IPS DF 6.9 (cell line): ENCODE data around the gene IAPP.
"Not testable (repeated sequence)": the region's sequence is repeated elsewhere in the genome, so short reads cannot be mapped to it uniquely, and the experiment has no call there.

ENCODE experiments used
- DNase-seq: peaks from one replicate; pipeline ENCODE4 v3.0.0-alpha.2; 2013; ENCODE audit warnings: low read depth, low spot score
- H3K27ac ChIP-seq: one replicate; pipeline ENCODE4 v1.5.1; 2013; ENCODE audit warnings: low read length, control low read depth
- H3K27me3 ChIP-seq: 2 replicates; pipeline ENCODE4 v1.6.1; 2013; ENCODE audit warnings: mild to moderate bottlenecking, low read length; ENCODE audit not compliant: control insufficient read depth, insufficient read depth
- H3K36me3 ChIP-seq: 2 replicates; pipeline ENCODE4 v1.6.1; 2013; ENCODE audit warnings: low read length; ENCODE audit not compliant: control insufficient read depth, insufficient read depth
- H3K4me1 ChIP-seq: 2 replicates; pipeline ENCODE4 v1.6.1; 2013; ENCODE audit warnings: low read length; ENCODE audit not compliant: control insufficient read depth, insufficient read depth
- H3K4me3 ChIP-seq: 2 replicates; pipeline ENCODE4 v1.5.1; 2013; ENCODE audit warnings: mild to moderate bottlenecking, low read length
- H3K9me3 ChIP-seq: 2 replicates; pipeline ENCODE4 v1.6.1; 2013; ENCODE audit warnings: low read length, inconsistent platforms; ENCODE audit not compliant: control insufficient read depth, insufficient read depth
- WGBS: extraction: QIAGEN DNeasy Blood & Tissue Kit; methylation state at CpG from one replicate; pipeline ENCODE4 v1.1.7; 2013; ENCODE audit warnings: mixed read lengths, missing lambda C conversion rate; ENCODE audit not compliant: insufficient read length, insufficient coverage; 5-methylcytosine and 5-hydroxymethylcytosine counted together

The IAPP gene

GRCh38 chr12:21340403-21340802 lies 32.3 kb upstream of the IAPP start:
- WGBS, result no CpG with 5 or more reads among the region's 6 CpGs
- Histone ChIP-seq H3K27ac (no peak overlapping the region), H3K27me3 (no peaks in the 10 kb centered on the region), H3K36me3 (no peaks in the 10 kb centered on the region), H3K4me1 (no peaks in the 10 kb centered on the region), H3K4me3 (no peak overlapping the region), H3K9me3 (no peaks in the 10 kb centered on the region)
- no peak for DNase-seq

DNA sequence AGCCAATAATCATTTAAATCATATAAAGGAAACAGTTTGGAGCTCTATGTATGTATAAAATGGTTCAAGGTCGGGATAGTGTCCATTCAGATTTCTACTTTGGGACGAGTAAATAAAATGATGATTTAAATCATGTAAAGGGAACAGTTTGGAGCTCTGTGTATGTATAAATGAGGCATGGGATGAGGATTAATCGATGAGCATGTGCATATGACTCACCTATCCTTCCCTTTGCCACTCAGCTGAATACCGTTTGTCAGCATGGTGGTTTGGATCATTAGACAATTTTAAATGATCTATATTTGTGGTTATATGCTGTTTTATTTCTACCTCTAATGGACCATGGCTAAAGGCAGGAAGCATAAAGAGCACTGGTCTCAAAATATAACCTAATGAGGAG lies 30.9 kb upstream of the IAPP start:
- H3K27ac ChIP-seq, result no peak overlapping the region
- no peaks in the 10 kb centered on the region for H3K9me3 ChIP-seq
- H3K4me3 ChIP-seq, result no peak overlapping the region
- H3K27me3 ChIP-seq, result no peaks in the 10 kb centered on the region
- no CpG with 5 or more reads among the region's 4 CpGs for WGBS
- no peaks in the 10 kb centered on the region for H3K36me3 ChIP-seq
- no peak for DNase-seq
- H3K4me1 ChIP-seq, result no peaks in the 10 kb centered on the region

- Histone ChIP-seq H3K4me3 (no peak overlapping the region), H3K9me3 (no peaks in the 10 kb centered on the region), H3K4me1 (no peaks in the 10 kb centered on the region), H3K36me3 (no peaks in the 10 kb centered on the region), H3K27me3 (no peaks in the 10 kb centered on the region), H3K27ac (no peak overlapping the region)
- no peak for DNase-seq
These were observed 29.1 kb upstream of the IAPP start for GRCh38 chr12:21343636-21344035.

DNA sequence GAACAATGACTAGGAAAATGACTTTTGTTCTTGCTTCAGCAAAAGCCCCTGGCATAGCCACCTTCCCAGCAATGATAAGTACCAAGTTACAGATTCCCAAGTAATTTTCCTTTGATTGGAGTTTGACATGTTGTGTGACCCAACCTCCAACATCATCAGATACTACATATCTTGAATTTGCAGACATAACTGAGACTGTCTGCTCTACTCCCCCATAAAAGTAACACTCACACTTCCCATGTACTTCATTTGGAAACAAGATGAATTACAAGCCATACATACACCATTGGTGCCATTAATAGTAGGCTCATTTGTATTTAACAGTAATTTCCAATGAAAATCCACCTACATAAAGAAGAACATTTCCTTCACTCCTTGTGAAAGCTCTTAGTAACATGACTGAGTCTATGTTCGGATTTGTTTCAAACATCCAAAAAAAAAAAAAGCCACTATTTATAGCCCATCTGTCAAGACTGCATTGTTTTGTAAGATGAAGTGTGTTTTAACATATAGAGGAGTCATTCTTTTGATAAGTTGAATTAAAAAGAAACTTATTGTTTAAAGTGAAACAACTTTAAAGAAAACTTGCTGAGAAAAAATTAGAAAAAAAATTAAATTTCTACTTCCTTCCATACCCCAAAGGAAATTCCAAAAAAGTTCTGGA lies 26.0 kb upstream of the IAPP start:
- WGBS, result no CpG with 5 or more reads among the region's 1 CpG
- Histone ChIP-seq H3K36me3 (no peaks in the 10 kb centered on the region), H3K9me3 (no peaks in the 10 kb centered on the region), H3K4me3 (no peak overlapping the region), H3K27me3 (no peaks in the 10 kb centered on the region), H3K27ac (no peak overlapping the region), H3K4me1 (no peaks in the 10 kb centered on the region)
- no peak for DNase-seq

- H3K9me3 ChIP-seq, result no peaks in the 10 kb centered on the region
- WGBS, result no CpG with 5 or more reads among the region's 1 CpG
- no peak overlapping the region for H3K4me3 ChIP-seq
- H3K27me3 ChIP-seq, result no peaks in the 10 kb centered on the region
- no peak overlapping the region for H3K27ac ChIP-seq
- peaks cover 2% of the 10 kb centered on the region; the same call in 1 of the 2 replicates for H3K4me1 ChIP-seq
- no peak for DNase-seq
- H3K36me3 ChIP-seq, result no peaks in the 10 kb centered on the region
These were observed 21.7 kb upstream of the IAPP start for GRCh38 chr12:21350975-21351374.

- H3K4me1 ChIP-seq, result peaks cover 2% of the 10 kb centered on the region; the same call in 1 of the 2 replicates
- H3K27ac ChIP-seq, result no peak overlapping the region
- no peaks in the 10 kb centered on the region for H3K9me3 ChIP-seq
- no CpG with 5 or more reads among the region's 1 CpG for WGBS
- no peak for DNase-seq
- no peaks in the 10 kb centered on the region for H3K36me3 ChIP-seq
- no peaks in the 10 kb centered on the region for H3K27me3 ChIP-seq
- no peak overlapping the region for H3K4me3 ChIP-seq
These were observed 19.2 kb upstream of the IAPP start for GRCh38 chr12:21353487-21353886.

GRCh38 chr12:21353948-21354347 lies 18.8 kb upstream of the IAPP start:
- no peak for DNase-seq
- Histone ChIP-seq H3K36me3 (no peaks in the 10 kb centered on the region), H3K27ac (no peak overlapping the region), H3K4me3 (no peak overlapping the region), H3K4me1 (peaks cover 2% of the 10 kb centered on the region; the same call in 1 of the 2 replicates), H3K9me3 (no peaks in the 10 kb centered on the region), H3K27me3 (no peaks in the 10 kb centered on the region)
- WGBS, result no CpG with 5 or more reads among the region's 4 CpGs

- Histone ChIP-seq H3K27me3 (no peaks in the 10 kb centered on the region), H3K4me3 (no peak overlapping the region), H3K9me3 (no peaks in the 10 kb centered on the region), H3K36me3 (no peaks in the 10 kb centered on the region), H3K27ac (no peak overlapping the region), H3K4me1 (peaks cover 2% of the 10 kb centered on the region; the same call in 1 of the 2 replicates)
- DNase-seq, result no peak
- WGBS, result no CpG with 5 or more reads among the region's 1 CpG
These were observed 18.1 kb upstream of the IAPP start for GRCh38 chr12:21354641-21355040.

- not testable (repeated sequence) for H3K27me3 ChIP-seq, H3K4me1 ChIP-seq, DNase-seq, H3K27ac ChIP-seq, H3K4me3 ChIP-seq, H3K9me3 ChIP-seq, H3K36me3 ChIP-seq
- no CpG with 5 or more reads among the region's 10 CpGs for WGBS
These were observed 12.1 kb upstream of the IAPP start for GRCh38 chr12:21360632-21361031.

- H3K4me1 ChIP-seq, result no peaks in the 10 kb centered on the region
These were observed 3.3 kb upstream of the IAPP start for GRCh38 chr12:21369141-21369980.

More at GRCh38 chr12:21369141-21369980, 3.3 kb upstream of the IAPP start:
- no peaks in the 10 kb centered on the region for H3K27me3 ChIP-seq
- no peak overlapping the region for H3K4me3 ChIP-seq
- no peak overlapping the region for H3K27ac ChIP-seq
- no peak for DNase-seq
- no peaks in the 10 kb centered on the region for H3K9me3 ChIP-seq
- H3K36me3 ChIP-seq, result no peaks in the 10 kb centered on the region
- WGBS, result no CpG with 5 or more reads among the region's 4 CpGs
